ENCODE results near the gene MED4.

Gene MED4

GRCh38 chr13:48096670-48097069 lies 1.8 kb upstream of the MED4 start:
- Histone ChIP-seq H3K36me3 (ENCODE audit: control insufficient read depth, insufficient read depth, low read length) (no peaks in the 10 kb centered on the region), H3K9me3 (ENCODE audit: control insufficient read depth, low read length) (no peaks in the 10 kb centered on the region), H3K27me3 (replicated peaks; ENCODE audit: control insufficient read depth, insufficient read depth, low read length, poor library complexity, severe bottlenecking) (no peaks in the 10 kb centered on the region), H3K27ac (ENCODE audit: insufficient read depth, low read length, poor library complexity, severe bottlenecking) (no peak overlapping the region), H3K4me3 (ENCODE audit: insufficient read depth, low read depth, low read length, poor library complexity, severe bottlenecking) (no peak overlapping the region), H3K4me1 (ENCODE audit: control insufficient read depth, insufficient read depth, low read length, poor library complexity, severe bottlenecking) (peaks cover 17% of the 10 kb centered on the region)
- DNase-seq: no peak

GRCh38 chr13:48094404-48094780 lies 512 bp downstream of the MED4 start:
- peak overlapping the region; percentile 95 for H3K4me3 ChIP-seq (ENCODE audit: insufficient read depth, low read depth, low read length, poor library complexity, severe bottlenecking)
- H3K27me3 ChIP-seq (replicated peaks; ENCODE audit: control insufficient read depth, insufficient read depth, low read length, poor library complexity, severe bottlenecking): no peaks in the 10 kb centered on the region
- H3K9me3 ChIP-seq (ENCODE audit: control insufficient read depth, low read length): no peaks in the 10 kb centered on the region
- DNase-seq: no peak
- H3K27ac ChIP-seq (ENCODE audit: insufficient read depth, low read length, poor library complexity, severe bottlenecking): peak overlapping the region; percentile 92
- H3K4me1 ChIP-seq (ENCODE audit: control insufficient read depth, insufficient read depth, low read length, poor library complexity, severe bottlenecking): peaks cover 17% of the 10 kb centered on the region
- H3K36me3 ChIP-seq (ENCODE audit: control insufficient read depth, insufficient read depth, low read length): no peaks in the 10 kb centered on the region

GRCh38 chr13:48093588-48093987 lies 1.3 kb downstream of the MED4 start:
- Histone ChIP-seq H3K9me3 (ENCODE audit: control insufficient read depth, low read length) (no peaks in the 10 kb centered on the region), H3K27ac (ENCODE audit: insufficient read depth, low read length, poor library complexity, severe bottlenecking) (no peak overlapping the region), H3K36me3 (ENCODE audit: control insufficient read depth, insufficient read depth, low read length) (no peaks in the 10 kb centered on the region), H3K27me3 (replicated peaks; ENCODE audit: control insufficient read depth, insufficient read depth, low read length, poor library complexity, severe bottlenecking) (no peaks in the 10 kb centered on the region), H3K4me3 (ENCODE audit: insufficient read depth, low read depth, low read length, poor library complexity, severe bottlenecking) (peak overlapping the region; percentile 95), H3K4me1 (ENCODE audit: control insufficient read depth, insufficient read depth, low read length, poor library complexity, severe bottlenecking) (peaks cover 17% of the 10 kb centered on the region)
- no peak for DNase-seq

GRCh38 chr13:48086272-48086671 lies 8.6 kb downstream of the MED4 start:
- no peaks in the 10 kb centered on the region for H3K27me3 ChIP-seq (replicated peaks; ENCODE audit: control insufficient read depth, insufficient read depth, low read length, poor library complexity, severe bottlenecking)
- no peak overlapping the region for H3K4me3 ChIP-seq (ENCODE audit: insufficient read depth, low read depth, low read length, poor library complexity, severe bottlenecking)
- no peaks in the 10 kb centered on the region for H3K9me3 ChIP-seq (ENCODE audit: control insufficient read depth, low read length)
- DNase-seq: no peak
- H3K4me1 ChIP-seq (ENCODE audit: control insufficient read depth, insufficient read depth, low read length, poor library complexity, severe bottlenecking): no peaks in the 10 kb centered on the region
- no peak overlapping the region for H3K27ac ChIP-seq (ENCODE audit: insufficient read depth, low read length, poor library complexity, severe bottlenecking)
- peaks cover 30% of the 10 kb centered on the region for H3K36me3 ChIP-seq (ENCODE audit: control insufficient read depth, insufficient read depth, low read length)

- peaks cover 73% of the 10 kb centered on the region for H3K36me3 ChIP-seq (ENCODE audit: control insufficient read depth, insufficient read depth, low read length)
Observed at GRCh38 chr13:48081739-48082138, 13.2 kb downstream of the MED4 start.

GRCh38 chr13:48078251-48078656 lies 16.6 kb downstream of the MED4 start:
- H3K27me3 ChIP-seq (replicated peaks; ENCODE audit: control insufficient read depth, insufficient read depth, low read length, poor library complexity, severe bottlenecking): no peaks in the 10 kb centered on the region
- H3K4me3 ChIP-seq (ENCODE audit: insufficient read depth, low read depth, low read length, poor library complexity, severe bottlenecking): no peak overlapping the region
- no peaks in the 10 kb centered on the region for H3K4me1 ChIP-seq (ENCODE audit: control insufficient read depth, insufficient read depth, low read length, poor library complexity, severe bottlenecking)
- DNase-seq: no peak
- no peak overlapping the region for H3K27ac ChIP-seq (ENCODE audit: insufficient read depth, low read length, poor library complexity, severe bottlenecking)
- no peaks in the 10 kb centered on the region for H3K9me3 ChIP-seq (ENCODE audit: control insufficient read depth, low read length)
- peaks cover 72% of the 10 kb centered on the region for H3K36me3 ChIP-seq (ENCODE audit: control insufficient read depth, insufficient read depth, low read length)

More at GRCh38 chr13:48081739-48082138, 13.2 kb downstream of the MED4 start:
- DNase-seq: no peak
- Histone ChIP-seq H3K4me3 (ENCODE audit: insufficient read depth, low read depth, low read length, poor library complexity, severe bottlenecking) (no peak overlapping the region), H3K9me3 (ENCODE audit: control insufficient read depth, low read length) (no peaks in the 10 kb centered on the region), H3K27me3 (replicated peaks; ENCODE audit: control insufficient read depth, insufficient read depth, low read length, poor library complexity, severe bottlenecking) (no peaks in the 10 kb centered on the region), H3K27ac (ENCODE audit: insufficient read depth, low read length, poor library complexity, severe bottlenecking) (no peak overlapping the region), H3K4me1 (ENCODE audit: control insufficient read depth, insufficient read depth, low read length, poor library complexity, severe bottlenecking) (no peaks in the 10 kb centered on the region)

GRCh38 chr13:48074006-48074405 lies 20.9 kb downstream of the MED4 start:
- H3K27me3 ChIP-seq (replicated peaks; ENCODE audit: control insufficient read depth, insufficient read depth, low read length, poor library complexity, severe bottlenecking): no peaks in the 10 kb centered on the region
- H3K9me3 ChIP-seq (ENCODE audit: control insufficient read depth, low read length): no peaks in the 10 kb centered on the region
- peaks cover 58% of the 10 kb centered on the region for H3K36me3 ChIP-seq (ENCODE audit: control insufficient read depth, insufficient read depth, low read length)
- H3K4me1 ChIP-seq (ENCODE audit: control insufficient read depth, insufficient read depth, low read length, poor library complexity, severe bottlenecking): no peaks in the 10 kb centered on the region
- no peak overlapping the region for H3K27ac ChIP-seq (ENCODE audit: insufficient read depth, low read length, poor library complexity, severe bottlenecking)
- no peak overlapping the region for H3K4me3 ChIP-seq (ENCODE audit: insufficient read depth, low read depth, low read length, poor library complexity, severe bottlenecking)
- no peak for DNase-seq

- Histone ChIP-seq H3K4me3 (ENCODE audit: insufficient read depth, low read depth, low read length, poor library complexity, severe bottlenecking) (no peak overlapping the region), H3K27me3 (replicated peaks; ENCODE audit: control insufficient read depth, insufficient read depth, low read length, poor library complexity, severe bottlenecking) (no peaks in the 10 kb centered on the region), H3K4me1 (ENCODE audit: control insufficient read depth, insufficient read depth, low read length, poor library complexity, severe bottlenecking) (no peaks in the 10 kb centered on the region), H3K36me3 (ENCODE audit: control insufficient read depth, insufficient read depth, low read length) (peaks cover 48% of the 10 kb centered on the region), H3K9me3 (ENCODE audit: control insufficient read depth, low read length) (no peaks in the 10 kb centered on the region), H3K27ac (ENCODE audit: insufficient read depth, low read length, poor library complexity, severe bottlenecking) (no peak overlapping the region)
- DNase-seq: no peak
Observed at GRCh38 chr13:48072787-48073186, 22.1 kb downstream of the MED4 start.

GRCh38 chr13:48072304-48072703 lies 22.6 kb downstream of the MED4 start:
- Histone ChIP-seq H3K27ac (ENCODE audit: insufficient read depth, low read length, poor library complexity, severe bottlenecking) (no peak overlapping the region), H3K9me3 (ENCODE audit: control insufficient read depth, low read length) (no peaks in the 10 kb centered on the region), H3K4me3 (ENCODE audit: insufficient read depth, low read depth, low read length, poor library complexity, severe bottlenecking) (no peak overlapping the region), H3K4me1 (ENCODE audit: control insufficient read depth, insufficient read depth, low read length, poor library complexity, severe bottlenecking) (no peaks in the 10 kb centered on the region), H3K27me3 (replicated peaks; ENCODE audit: control insufficient read depth, insufficient read depth, low read length, poor library complexity, severe bottlenecking) (no peaks in the 10 kb centered on the region), H3K36me3 (ENCODE audit: control insufficient read depth, insufficient read depth, low read length) (peaks cover 48% of the 10 kb centered on the region)
- DNase-seq: no peak

GRCh38 chr13:48070942-48071341 lies 24.0 kb downstream of the MED4 start:
- H3K4me1 ChIP-seq (ENCODE audit: control insufficient read depth, insufficient read depth, low read length, poor library complexity, severe bottlenecking): no peaks in the 10 kb centered on the region
- no peaks in the 10 kb centered on the region for H3K27me3 ChIP-seq (replicated peaks; ENCODE audit: control insufficient read depth, insufficient read depth, low read length, poor library complexity, severe bottlenecking)
- H3K36me3 ChIP-seq (ENCODE audit: control insufficient read depth, insufficient read depth, low read length): peaks cover 36% of the 10 kb centered on the region
- DNase-seq: no peak
- H3K9me3 ChIP-seq (ENCODE audit: control insufficient read depth, low read length): no peaks in the 10 kb centered on the region
- no peak overlapping the region for H3K4me3 ChIP-seq (ENCODE audit: insufficient read depth, low read depth, low read length, poor library complexity, severe bottlenecking)
- H3K27ac ChIP-seq (ENCODE audit: insufficient read depth, low read length, poor library complexity, severe bottlenecking): no peak overlapping the region

GRCh38 chr13:48069573-48069972 lies 25.3 kb downstream of the MED4 start:
- Histone ChIP-seq H3K4me1 (ENCODE audit: control insufficient read depth, insufficient read depth, low read length, poor library complexity, severe bottlenecking) (no peaks in the 10 kb centered on the region), H3K9me3 (ENCODE audit: control insufficient read depth, low read length) (no peaks in the 10 kb centered on the region), H3K27me3 (replicated peaks; ENCODE audit: control insufficient read depth, insufficient read depth, low read length, poor library complexity, severe bottlenecking) (no peaks in the 10 kb centered on the region), H3K4me3 (ENCODE audit: insufficient read depth, low read depth, low read length, poor library complexity, severe bottlenecking) (no peak overlapping the region), H3K27ac (ENCODE audit: insufficient read depth, low read length, poor library complexity, severe bottlenecking) (no peak overlapping the region), H3K36me3 (ENCODE audit: control insufficient read depth, insufficient read depth, low read length) (peaks cover 26% of the 10 kb centered on the region)
- no peak for DNase-seq

All from effector memory CD4-positive, alpha-beta T cell (primary cell).